Fibroblast of lung (primary cell): ENCODE measurements around the gene APP.

ENCODE experiments used
- EZH2 ChIP-seq: IDR thresholded peaks from 2 replicates; pipeline ENCODE4 v1.5.1; 2012; ENCODE audit warnings: low read length, control low read depth, mild to moderate bottlenecking; ENCODE audit errors: missing control alignments
- TF ChIP-seq, protein P1 (sequence below), 2 donors: IDR thresholded peaks in 1 of 2; conservative IDR thresholded peaks in 1 of 2; 1 replicate in 1 of 2; 2 replicates in 1 of 2; pipeline ENCODE4 v1.5.1; 2011 to 2012; ENCODE audit warnings: low read length in 2 of 2, control low read depth in 1 of 2, inconsistent platforms in 1 of 2, low read depth in 1 of 2, mild to moderate bottlenecking in 1 of 2

DNA sequence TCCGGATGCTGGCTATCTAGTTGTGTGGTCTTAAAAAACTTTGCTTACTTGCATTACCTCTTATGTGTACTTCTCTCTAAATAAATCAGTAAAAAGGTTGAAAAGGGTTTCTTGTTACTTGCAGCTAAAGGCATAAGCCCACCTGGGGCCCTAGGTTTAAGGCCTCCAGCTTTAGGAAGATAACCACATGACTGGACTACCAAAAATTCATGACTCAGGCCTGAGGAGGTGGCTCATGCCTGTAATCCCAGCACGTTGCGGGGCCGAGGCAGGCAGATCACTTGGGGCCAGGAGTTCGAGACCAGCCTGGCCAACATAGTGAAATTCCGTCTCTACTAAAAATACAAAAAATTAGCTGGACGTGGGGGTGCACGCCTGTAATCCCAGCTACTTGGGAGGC is 142.9 kb downstream of the APP start:
- TF ChIP-seq, protein P1, sequence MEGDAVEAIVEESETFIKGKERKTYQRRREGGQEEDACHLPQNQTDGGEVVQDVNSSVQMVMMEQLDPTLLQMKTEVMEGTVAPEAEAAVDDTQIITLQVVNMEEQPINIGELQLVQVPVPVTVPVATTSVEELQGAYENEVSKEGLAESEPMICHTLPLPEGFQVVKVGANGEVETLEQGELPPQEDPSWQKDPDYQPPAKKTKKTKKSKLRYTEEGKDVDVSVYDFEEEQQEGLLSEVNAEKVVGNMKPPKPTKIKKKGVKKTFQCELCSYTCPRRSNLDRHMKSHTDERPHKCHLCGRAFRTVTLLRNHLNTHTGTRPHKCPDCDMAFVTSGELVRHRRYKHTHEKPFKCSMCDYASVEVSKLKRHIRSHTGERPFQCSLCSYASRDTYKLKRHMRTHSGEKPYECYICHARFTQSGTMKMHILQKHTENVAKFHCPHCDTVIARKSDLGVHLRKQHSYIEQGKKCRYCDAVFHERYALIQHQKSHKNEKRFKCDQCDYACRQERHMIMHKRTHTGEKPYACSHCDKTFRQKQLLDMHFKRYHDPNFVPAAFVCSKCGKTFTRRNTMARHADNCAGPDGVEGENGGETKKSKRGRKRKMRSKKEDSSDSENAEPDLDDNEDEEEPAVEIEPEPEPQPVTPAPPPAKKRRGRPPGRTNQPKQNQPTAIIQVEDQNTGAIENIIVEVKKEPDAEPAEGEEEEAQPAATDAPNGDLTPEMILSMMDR (conservative IDR thresholded peaks at IDR 0.05 in 1 of 2, IDR thresholded peaks at IDR 0.05 in 1 of 2; ENCODE audit: low read depth in 1 of 2, low read length in 2 of 2), result no peak
- no peak for TF ChIP-seq EZH2
